NB4 (cell line): ENCODE data around the gene MRRF.
A peak's percentile ranks its signal among the peaks of the same experiment; 100 is the strongest.

Source experiments
- DNase-seq: peaks from one replicate; pipeline ENCODE4 v3.0.0; 2010; ENCODE audit warnings: low read depth
- H3K4me3 ChIP-seq: one replicate; pipeline ENCODE4 v1.5.1; 2011; ENCODE audit warnings: mild to moderate bottlenecking, low read depth, low read length, moderate library complexity
- MAX ChIP-seq: IDR thresholded peaks from 2 replicates; pipeline ENCODE4 v1.6.1; 2011; ENCODE audit warnings: low read depth, low read length
- MYC ChIP-seq: IDR thresholded peaks from 2 replicates; pipeline ENCODE4 v1.6.1; 2011; ENCODE audit warnings: low read depth, low read length
- POLR2A ChIP-seq: IDR thresholded peaks from 2 replicates; pipeline ENCODE4 v1.6.1; 2011; ENCODE audit warnings: mild to moderate bottlenecking; ENCODE audit not compliant: insufficient read length; ENCODE audit errors: extremely low read depth
- TF ChIP-seq, protein P1 (sequence below): IDR thresholded peaks from one replicate; pipeline ENCODE4 v1.5.1; 2012; ENCODE audit warnings: low read depth, low read length

Gene MRRF

GRCh38 chr9:122252796-122253195 lies 11.9 kb upstream of the MRRF start:
- TF ChIP-seq, protein P1, sequence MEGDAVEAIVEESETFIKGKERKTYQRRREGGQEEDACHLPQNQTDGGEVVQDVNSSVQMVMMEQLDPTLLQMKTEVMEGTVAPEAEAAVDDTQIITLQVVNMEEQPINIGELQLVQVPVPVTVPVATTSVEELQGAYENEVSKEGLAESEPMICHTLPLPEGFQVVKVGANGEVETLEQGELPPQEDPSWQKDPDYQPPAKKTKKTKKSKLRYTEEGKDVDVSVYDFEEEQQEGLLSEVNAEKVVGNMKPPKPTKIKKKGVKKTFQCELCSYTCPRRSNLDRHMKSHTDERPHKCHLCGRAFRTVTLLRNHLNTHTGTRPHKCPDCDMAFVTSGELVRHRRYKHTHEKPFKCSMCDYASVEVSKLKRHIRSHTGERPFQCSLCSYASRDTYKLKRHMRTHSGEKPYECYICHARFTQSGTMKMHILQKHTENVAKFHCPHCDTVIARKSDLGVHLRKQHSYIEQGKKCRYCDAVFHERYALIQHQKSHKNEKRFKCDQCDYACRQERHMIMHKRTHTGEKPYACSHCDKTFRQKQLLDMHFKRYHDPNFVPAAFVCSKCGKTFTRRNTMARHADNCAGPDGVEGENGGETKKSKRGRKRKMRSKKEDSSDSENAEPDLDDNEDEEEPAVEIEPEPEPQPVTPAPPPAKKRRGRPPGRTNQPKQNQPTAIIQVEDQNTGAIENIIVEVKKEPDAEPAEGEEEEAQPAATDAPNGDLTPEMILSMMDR: no peak
- TF ChIP-seq POLR2A (no peak), MYC (no peak), MAX (no peak)
- no peak for DNase-seq
- H3K4me3 ChIP-seq: no peak overlapping the region

GRCh38 chr9:122254761-122255160 lies 9.9 kb upstream of the MRRF start:
- TF ChIP-seq MYC: no peak
- no peak for TF ChIP-seq MAX
- TF ChIP-seq, protein P1: no peak
- TF ChIP-seq POLR2A: no peak
- DNase-seq: no peak
- H3K4me3 ChIP-seq: no peak overlapping the region

DNA sequence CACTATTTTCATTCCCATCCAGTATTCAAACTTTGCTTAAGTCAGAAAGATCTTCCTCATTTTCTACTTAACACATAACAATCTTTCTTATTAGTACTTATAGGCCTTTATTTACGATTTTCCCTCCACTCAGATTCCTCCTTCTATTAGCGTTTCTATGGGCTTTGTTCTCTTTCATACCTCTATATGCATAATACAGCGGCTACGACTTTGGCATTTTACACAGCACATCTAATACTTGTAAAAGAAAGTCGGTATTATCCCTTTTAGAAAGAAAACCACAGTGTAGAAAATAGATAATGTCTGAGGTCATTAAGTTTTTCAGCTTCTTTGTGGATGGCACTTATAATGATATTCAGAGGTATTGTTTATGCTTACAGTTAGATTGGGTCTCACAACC lies 8.5 kb upstream of the MRRF start:
- TF ChIP-seq, protein P1: no peak
- no peak for TF ChIP-seq MAX
- TF ChIP-seq POLR2A: no peak
- no peak for TF ChIP-seq MYC
- H3K4me3 ChIP-seq: no peak overlapping the region
- no peak for DNase-seq

DNA sequence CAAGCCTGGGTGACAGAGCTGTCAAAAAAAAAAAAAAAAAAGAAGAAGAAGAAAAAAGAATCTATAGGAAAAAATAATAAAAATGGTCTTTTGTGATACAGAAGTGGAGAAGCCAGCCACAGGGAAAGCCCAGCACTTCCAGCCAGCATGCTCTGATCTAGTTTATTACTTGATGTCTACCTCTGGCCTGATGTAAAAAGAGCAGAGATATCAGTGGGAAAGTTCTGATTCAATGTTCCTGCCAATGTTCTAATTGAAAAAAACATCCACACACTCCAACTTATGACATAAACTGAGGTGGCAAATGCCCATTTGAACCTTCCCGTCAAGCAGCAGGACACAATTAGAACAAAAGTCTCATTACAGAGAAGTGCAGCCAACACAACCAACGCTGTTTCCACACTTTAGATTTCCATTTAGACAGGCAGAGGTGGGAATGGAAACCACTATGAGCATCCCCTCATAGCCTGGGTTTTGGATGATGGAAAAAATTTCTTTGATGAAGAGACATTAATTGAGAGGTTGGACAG lies 5.7 kb upstream of the MRRF start:
- DNase-seq: no peak
- TF ChIP-seq MYC (no peak), POLR2A (no peak), MAX (no peak)
- TF ChIP-seq, protein P1: no peak
- no peak overlapping the region for H3K4me3 ChIP-seq

- H3K4me3 ChIP-seq: peak overlapping the region; percentile 33
- peak; percentile 58 for DNase-seq
- TF ChIP-seq POLR2A (no peak), MAX (no peak), MYC (no peak)
- TF ChIP-seq, protein P1: no peak
These were observed 3.2 kb upstream of the MRRF start for GRCh38 chr9:122261469-122261881.

GRCh38 chr9:122262073-122262472 lies 2.6 kb upstream of the MRRF start:
- peak overlapping the region; percentile 10 for H3K4me3 ChIP-seq
- TF ChIP-seq POLR2A (no peak), MYC (no peak), MAX (no peak)
- TF ChIP-seq, protein P1: no peak
- no peak for DNase-seq
